Measurements from ENCODE around the gene RTN4R.

RTN4R gene

GRCh38 chr22:20236052-20236717, 31.9 kb downstream of the RTN4R start:
- Histone ChIP-seq H2BK5ac (ENCODE audit: low read depth, low read length, poor library complexity, severe bottlenecking) (no peak overlapping the region), H3K18ac (ENCODE audit: low read depth in 1 of 2, low read length in 2 of 2) (no peak overlapping the region), H2BK12ac (ENCODE audit: low read length in 2 of 2) (no peak overlapping the region), H3K4me2 (ENCODE audit: low read length, poor library complexity, severe bottlenecking) (no peak overlapping the region), H3K27ac (ENCODE audit: low read length, poor library complexity, severe bottlenecking) (no peak overlapping the region), H4K8ac (ENCODE audit: low read length) (no peak overlapping the region), H3K14ac (ENCODE audit: low read length in 2 of 2) (no peak overlapping the region), H3K79me1 (replicated peaks; ENCODE audit: low read length, poor library complexity, severe bottlenecking) (no peaks in the 10 kb centered on the region), H4K91ac (ENCODE audit: low read length) (no peak overlapping the region), H3K4ac (ENCODE audit: low read depth in 1 of 2, low read length in 2 of 2) (no peak overlapping the region), H3K9me3 (ENCODE audit: control insufficient read depth, low read length) (no peaks in the 10 kb centered on the region), H3K4me3 (ENCODE audit: insufficient read depth in 1 of 2, low read depth in 1 of 2, low read length in 2 of 2) (no peak overlapping the region), H2AFZ (ENCODE audit: low read depth, low read length) (no peak overlapping the region), H3K23ac (ENCODE audit: low read length in 2 of 2) (no peak overlapping the region), H2BK120ac (ENCODE audit: low read depth, low read length) (no peak overlapping the region), H3K4me1 (ENCODE audit: control insufficient read depth, insufficient read depth, low read depth, low read length) (peaks cover 11% of the 10 kb centered on the region), H3K27me3 (ENCODE audit: control insufficient read depth in 1 of 2, insufficient read depth in 1 of 2, low read length in 2 of 2) (peaks cover 11 to 36% of the 10 kb centered on the region in 2 experiments), H3K36me3 (ENCODE audit: control insufficient read depth in 1 of 2, insufficient read depth in 2 of 2, low read depth in 1 of 2, low read length in 2 of 2) (no peaks in the 10 kb centered on the region), H2AK5ac (ENCODE audit: low read length, severe bottlenecking) (no peak overlapping the region), H3K9ac (ENCODE audit: low read length) (no peak overlapping the region), H2BK15ac (ENCODE audit: low read depth, poor library complexity, severe bottlenecking) (no peak overlapping the region)
- 80% methylated on average over 11 of the region's 11 CpGs for WGBS
- DNase-seq, result no peak

GRCh38 chr22:20235389-20235991, 32.6 kb downstream of the RTN4R start:
- no peak overlapping the region for H4K8ac ChIP-seq (ENCODE audit: low read length)
- 91% methylated on average over 23 of the region's 24 CpGs for WGBS
- no peak overlapping the region for H3K14ac ChIP-seq (ENCODE audit: low read length in 2 of 2)
- H2BK15ac ChIP-seq (ENCODE audit: low read depth, poor library complexity, severe bottlenecking), result no peak overlapping the region
- H3K4ac ChIP-seq (ENCODE audit: low read depth in 1 of 2, low read length in 2 of 2), result no peak overlapping the region
- no peak overlapping the region for H2AK5ac ChIP-seq (ENCODE audit: low read length, severe bottlenecking)
- no peak overlapping the region for H3K27ac ChIP-seq (ENCODE audit: low read length, poor library complexity, severe bottlenecking)
- H3K9ac ChIP-seq (ENCODE audit: low read length), result no peak overlapping the region
- H3K4me3 ChIP-seq (ENCODE audit: insufficient read depth in 1 of 2, low read depth in 1 of 2, low read length in 2 of 2), result no peak overlapping the region
- no peak overlapping the region for H2BK12ac ChIP-seq (ENCODE audit: low read length in 2 of 2)
- H2AFZ ChIP-seq (ENCODE audit: low read depth, low read length), result no peak overlapping the region
- H4K91ac ChIP-seq (ENCODE audit: low read length), result no peak overlapping the region
- peaks cover 11 to 43% of the 10 kb centered on the region in 2 experiments for H3K27me3 ChIP-seq (ENCODE audit: control insufficient read depth in 1 of 2, insufficient read depth in 1 of 2, low read length in 2 of 2)
- H3K36me3 ChIP-seq (ENCODE audit: control insufficient read depth in 1 of 2, insufficient read depth in 2 of 2, low read depth in 1 of 2, low read length in 2 of 2), result no peaks in the 10 kb centered on the region
- H3K4me2 ChIP-seq (ENCODE audit: low read length, poor library complexity, severe bottlenecking), result no peak overlapping the region
- H3K79me1 ChIP-seq (replicated peaks; ENCODE audit: low read length, poor library complexity, severe bottlenecking), result no peaks in the 10 kb centered on the region
- H3K18ac ChIP-seq (ENCODE audit: low read depth in 1 of 2, low read length in 2 of 2), result no peak overlapping the region
- no peaks in the 10 kb centered on the region for H3K9me3 ChIP-seq (ENCODE audit: control insufficient read depth, low read length)
- no peak overlapping the region for H3K23ac ChIP-seq (ENCODE audit: low read length in 2 of 2)
- H2BK5ac ChIP-seq (ENCODE audit: low read depth, low read length, poor library complexity, severe bottlenecking), result no peak overlapping the region
- H3K4me1 ChIP-seq (ENCODE audit: control insufficient read depth, insufficient read depth, low read depth, low read length), result peaks cover 11% of the 10 kb centered on the region
- DNase-seq, result no peak
- H2BK120ac ChIP-seq (ENCODE audit: low read depth, low read length), result no peak overlapping the region

GRCh38 chr22:20234760-20235388, 33.2 kb downstream of the RTN4R start:
- DNase-seq, result no peak
- Histone ChIP-seq H3K4me2 (ENCODE audit: low read length, poor library complexity, severe bottlenecking) (no peak overlapping the region), H3K4me3 (ENCODE audit: insufficient read depth in 1 of 2, low read depth in 1 of 2, low read length in 2 of 2) (no peak overlapping the region), H3K27me3 (ENCODE audit: control insufficient read depth in 1 of 2, insufficient read depth in 1 of 2, low read length in 2 of 2) (peaks cover 11 to 49% of the 10 kb centered on the region in 2 experiments), H3K79me1 (replicated peaks; ENCODE audit: low read length, poor library complexity, severe bottlenecking) (no peaks in the 10 kb centered on the region), H4K8ac (ENCODE audit: low read length) (no peak overlapping the region), H2BK120ac (ENCODE audit: low read depth, low read length) (no peak overlapping the region), H3K14ac (ENCODE audit: low read length in 2 of 2) (no peak overlapping the region), H3K4ac (ENCODE audit: low read depth in 1 of 2, low read length in 2 of 2) (no peak overlapping the region), H4K91ac (ENCODE audit: low read length) (no peak overlapping the region), H3K27ac (ENCODE audit: low read length, poor library complexity, severe bottlenecking) (no peak overlapping the region), H3K23ac (ENCODE audit: low read length in 2 of 2) (no peak overlapping the region), H2BK15ac (ENCODE audit: low read depth, poor library complexity, severe bottlenecking) (no peak overlapping the region), H2BK5ac (ENCODE audit: low read depth, low read length, poor library complexity, severe bottlenecking) (no peak overlapping the region), H3K18ac (ENCODE audit: low read depth in 1 of 2, low read length in 2 of 2) (no peak overlapping the region), H3K36me3 (ENCODE audit: control insufficient read depth in 1 of 2, insufficient read depth in 2 of 2, low read depth in 1 of 2, low read length in 2 of 2) (no peaks in the 10 kb centered on the region), H2AFZ (ENCODE audit: low read depth, low read length) (no peak overlapping the region), H3K9ac (ENCODE audit: low read length) (no peak overlapping the region), H2AK5ac (ENCODE audit: low read length, severe bottlenecking) (no peak overlapping the region), H3K4me1 (ENCODE audit: control insufficient read depth, insufficient read depth, low read depth, low read length) (peaks cover 15% of the 10 kb centered on the region), H2BK12ac (ENCODE audit: low read length in 2 of 2) (no peak overlapping the region), H3K9me3 (ENCODE audit: control insufficient read depth, low read length) (no peaks in the 10 kb centered on the region)
- 77% methylated on average over 23 of the region's 23 CpGs for WGBS

- Histone ChIP-seq H3K36me3 (ENCODE audit: control insufficient read depth in 1 of 2, insufficient read depth in 2 of 2, low read depth in 1 of 2, low read length in 2 of 2) (no peaks in the 10 kb centered on the region), H2AFZ (ENCODE audit: low read depth, low read length) (no peak overlapping the region), H2BK120ac (ENCODE audit: low read depth, low read length) (no peak overlapping the region), H2BK15ac (ENCODE audit: low read depth, poor library complexity, severe bottlenecking) (no peak overlapping the region), H4K8ac (ENCODE audit: low read length) (no peak overlapping the region), H3K23ac (ENCODE audit: low read length in 2 of 2) (no peak overlapping the region), H2BK12ac (ENCODE audit: low read length in 2 of 2) (no peak overlapping the region), H3K14ac (ENCODE audit: low read length in 2 of 2) (no peak overlapping the region), H3K27me3 (ENCODE audit: control insufficient read depth in 1 of 2, insufficient read depth in 1 of 2, low read length in 2 of 2) (peaks cover 11 to 55% of the 10 kb centered on the region in 2 experiments), H3K9me3 (ENCODE audit: control insufficient read depth, low read length) (no peaks in the 10 kb centered on the region), H3K79me1 (replicated peaks; ENCODE audit: low read length, poor library complexity, severe bottlenecking) (no peaks in the 10 kb centered on the region), H3K4me3 (ENCODE audit: insufficient read depth in 1 of 2, low read depth in 1 of 2, low read length in 2 of 2) (no peak overlapping the region), H3K9ac (ENCODE audit: low read length) (no peak overlapping the region), H2BK5ac (ENCODE audit: low read depth, low read length, poor library complexity, severe bottlenecking) (no peak overlapping the region), H3K4me1 (ENCODE audit: control insufficient read depth, insufficient read depth, low read depth, low read length) (peaks cover 12% of the 10 kb centered on the region), H2AK5ac (ENCODE audit: low read length, severe bottlenecking) (no peak overlapping the region), H3K4ac (ENCODE audit: low read depth in 1 of 2, low read length in 2 of 2) (no peak overlapping the region), H3K27ac (ENCODE audit: low read length, poor library complexity, severe bottlenecking) (no peak overlapping the region), H4K91ac (ENCODE audit: low read length) (peak overlapping the region; percentile 24), H3K4me2 (ENCODE audit: low read length, poor library complexity, severe bottlenecking) (no peak overlapping the region), H3K18ac (ENCODE audit: low read depth in 1 of 2, low read length in 2 of 2) (no peak overlapping the region)
- no peak for DNase-seq
- 89% methylated on average over 10 of the region's 10 CpGs for WGBS
Observed at GRCh38 chr22:20234314-20234682, 33.8 kb downstream of the RTN4R start.

Measured in mesenchymal stem cell (in vitro differentiated cells and primary cell).